HepG2 (cell line): ENCODE measurements around the gene CPEB3. TPM values are rescaled to one million over a fixed set of nuclear protein-coding genes. Genes with fewer than 3 reads are reported as not detected.

Experiments used
- ATAC-seq: fragments of 200-7000 bp; cut with Tn5 transposase; 3 replicates; pipeline ENCODE4 v1.9.1; 2020; ENCODE audit warnings: mild to moderate bottlenecking, moderate library complexity
- BruUV-seq: library from RNA; stranded (reverse); fragments of 400-500 nt; replicated peaks from 2 replicates; lab custom pipeline; 2021; lab: Mats Ljungman, UMichigan
- CTCF ChIA-PET: fragments of 300-600 bp; formaldehyde crosslinking; extraction: SDS; loops from one replicate; lab custom pipeline; 2021; ENCODE audit warnings: low total read pairs, inconsistent platforms, low intra/inter-chr PET ratio; lab: Yijun Ruan, JAX
- POLR2A ChIA-PET: fragments of 350-600 bp; sonication (Branson Sonifier 250); formaldehyde crosslinking; loops from one replicate; lab custom pipeline; 2020; ENCODE audit warnings: antibody characterized with exemption, inconsistent platforms; lab: Yijun Ruan, JAX
- DNase-seq: peaks from one replicate; pipeline ENCODE4 v3.0.0-alpha.2; 2015; ENCODE audit warnings: low spot score
- FAIRE-seq: peaks from 3 replicates; lab custom pipeline; 2011; peaks lifted over from hg19 to GRCh38; lab: Jason Lieb, UNC
- H2AFZ ChIP-seq: one replicate; pipeline ENCODE4 v1.6.1; 2011; ENCODE audit warnings: low read length, inconsistent platforms
- H3K27ac ChIP-seq: fragments of 300-600 bp; 3 replicates; pipeline ENCODE4 v1.8.0; 2011; ENCODE audit warnings: mixed run types, mild to moderate bottlenecking, mixed read lengths, low read length, inconsistent platforms; ENCODE audit not compliant: insufficient read depth; ENCODE audit errors: extremely low read length
- H3K27me3 ChIP-seq, 2 experiments: fragments of 200-600 bp in 1 of 2; 2 replicates in 1 of 2; 3 replicates in 1 of 2; pipeline versions ENCODE4 v1.6.0 to v1.8.0; 2011; ENCODE audit warnings: low read length in 2 of 2, mild to moderate bottlenecking in 2 of 2, moderate library complexity in 2 of 2, inconsistent platforms in 1 of 2; ENCODE audit not compliant: insufficient read depth in 2 of 2, control insufficient read depth in 1 of 2
- H3K36me3 ChIP-seq, 2 experiments: fragments of 200-600 bp in 1 of 2; replicated peaks in 1 of 2; 2 replicates in 1 of 2; 3 replicates in 1 of 2; pipeline versions ENCODE4 v1.5.1 to v1.8.0; 2011; ENCODE audit warnings: low read length in 2 of 2, inconsistent platforms in 1 of 2; ENCODE audit not compliant: insufficient read depth in 2 of 2, control insufficient read depth in 1 of 2
- H3K4me1 ChIP-seq: 2 replicates; pipeline ENCODE4 v1.5.1; 2012; ENCODE audit warnings: low read length, inconsistent platforms; ENCODE audit not compliant: insufficient read depth
- H3K4me2 ChIP-seq: 2 replicates; pipeline ENCODE4 v1.6.0; 2011; ENCODE audit warnings: low read depth, low read length, inconsistent platforms
- H3K4me3 ChIP-seq, 3 experiments: fragments of 200-600 bp in 1 of 3; sonication (generic), shearing (Covaris generic) in 1 of 3; replicated peaks in 1 of 3; 2 replicates each; pipeline ENCODE4 v1.5.1; 2011 to 2016; ENCODE audit warnings: low read length in 3 of 3, inconsistent platforms in 2 of 3, low read depth in 2 of 3, mild to moderate bottlenecking in 2 of 3, control low read depth in 1 of 3, mixed read lengths in 1 of 3; ENCODE audit not compliant: insufficient read depth in 1 of 3
- H3K79me2 ChIP-seq: one replicate; pipeline ENCODE4 v1.6.1; 2011; ENCODE audit warnings: low read length, inconsistent platforms; ENCODE audit not compliant: insufficient read depth
- H3K9ac ChIP-seq: 2 replicates; pipeline ENCODE4 v1.6.0; 2011; ENCODE audit warnings: mild to moderate bottlenecking, low read depth, low read length, inconsistent platforms; ENCODE audit not compliant: insufficient read depth
- H3K9me3 ChIP-seq: 2 replicates; pipeline ENCODE4 v1.5.1; 2012; ENCODE audit warnings: mild to moderate bottlenecking, low read length
- H4K20me1 ChIP-seq: 2 replicates; pipeline ENCODE4 v1.6.0; 2011; ENCODE audit warnings: inconsistent platforms, mild to moderate bottlenecking, low read length, moderate library complexity; ENCODE audit not compliant: insufficient read depth
- KDM4B ChIP-seq: sonication (generic); formaldehyde crosslinking; IDR thresholded peaks from 2 replicates; pipeline ENCODE4 v1.4.0; 2020; ENCODE audit warnings: missing genetic modification reagents
- KLF13 ChIP-seq: sonication (generic); formaldehyde crosslinking; IDR thresholded peaks from 2 replicates; pipeline ENCODE4 v1.4.0; 2020; ENCODE audit warnings: mild to moderate bottlenecking, missing genetic modification reagents
- MEIS2 ChIP-seq: sonication (generic); formaldehyde crosslinking; IDR thresholded peaks from 2 replicates; pipeline ENCODE4 v1.9.0; 2021; ENCODE audit warnings: mild to moderate bottlenecking, missing genetic modification reagents
- PAWR ChIP-seq: sonication (generic); formaldehyde crosslinking; IDR thresholded peaks from 2 replicates; pipeline ENCODE4 v1.4.0; 2020; ENCODE audit warnings: missing genetic modification reagents, mild to moderate bottlenecking, borderline replicate concordance
- RBAK ChIP-seq: sonication (generic); formaldehyde crosslinking; IDR thresholded peaks from 2 replicates; pipeline ENCODE4 v1.5.1; 2020; ENCODE audit warnings: mild to moderate bottlenecking, missing genetic modification reagents
- ZFP36 ChIP-seq: fragments of 150-350 bp; IDR thresholded peaks from 2 replicates; pipeline ENCODE4 v1.6.1; 2018; ENCODE audit warnings: borderline replicate concordance, low read length, low read depth; ENCODE audit not compliant: partially characterized antibody
- ZIK1 ChIP-seq: sonication (generic); formaldehyde crosslinking; IDR thresholded peaks from 2 replicates; pipeline ENCODE4 v1.5.0; 2020; ENCODE audit warnings: mild to moderate bottlenecking, low read depth, missing genetic modification reagents, borderline replicate concordance
- ZNF230 ChIP-seq: sonication (generic); formaldehyde crosslinking; IDR thresholded peaks from 2 replicates; pipeline ENCODE4 v1.4.0; 2020; ENCODE audit warnings: mild to moderate bottlenecking, missing genetic modification reagents
- ZNF709 ChIP-seq: sonication (generic); formaldehyde crosslinking; IDR thresholded peaks from 2 replicates; pipeline ENCODE4 v1.5.0; 2020; ENCODE audit warnings: mild to moderate bottlenecking, missing genetic modification reagents
- WGBS: methylation state at CpG from one replicate; pipeline ENCODE4 v1.1.6; 2017; ENCODE audit warnings: low lambda C conversion rate; 5-methylcytosine and 5-hydroxymethylcytosine counted together
- in situ Hi-C: cut with HindIII; loops from 2 replicates; pipeline ENCODE4 v1.10.0; 2017; ENCODE audit warnings: low pct_unique_long_range_greater_than_20kb; ENCODE audit not compliant: extremely low pct_ligation_motif_present
- intact Hi-C: fragments of 100-400 bp; cut with micrococcal nuclease; formaldehyde crosslinking; loops from one replicate; pipeline ENCODE4 v1.10.0; 2022; ENCODE audit not compliant: unreplicated experiment
- polyA plus RNA-seq, 8 experiments: library from polyadenylated mRNA; depleted of rRNA in 3 of 8; stranded (reverse) in 7 of 8; unstranded in 1 of 8; fragments of >200 nt; fragmentation: Illumina TruSeq in 4 of 8; extraction: Trizol in 4 of 8; gene quantifications; 2 replicates each; pipeline versions ENCODE4 v1.2.1 to v1.2.3, GENCODE V29; 2011 to 2016; ENCODE audit warnings: low read depth in 4 of 8, missing spikeins in 1 of 8, mixed read lengths in 1 of 8; ENCODE audit not compliant: insufficient read depth in 1 of 8
- total RNA-seq, 5 experiments: library from RNA; depleted of rRNA; stranded (reverse); fragments of >200 nt; fragmentation: Illumina TruSeq; extraction: Trizol; gene quantifications; 2 replicates each; pipeline ENCODE4 v1.2.3, GENCODE V29; 2016; ENCODE audit warnings: low read depth in 1 of 5
- TF ChIP-seq, protein P1 (sequence below): sonication (generic); formaldehyde crosslinking; IDR thresholded peaks from 2 replicates; pipeline ENCODE4 v1.4.0; 2020; ENCODE audit warnings: missing genetic modification reagents
- TF ChIP-seq, protein P2 (sequence below): sonication (generic); formaldehyde crosslinking; IDR thresholded peaks from 2 replicates; pipeline ENCODE4 v1.8.1; 2022; ENCODE audit warnings: low read depth, mild to moderate bottlenecking, missing genetic modification reagents
- TF ChIP-seq, protein P3 (sequence below), 2 experiments: sonication (generic) in 1 of 2; formaldehyde crosslinking in 1 of 2; IDR thresholded peaks; 2 replicates each; pipeline versions ENCODE4 v1.6.1 to v1.9.0; 2014 to 2022; ENCODE audit warnings: antibody characterized with exemption in 1 of 2, borderline replicate concordance in 1 of 2, inconsistent platforms in 1 of 2, low read depth in 1 of 2, missing genetic modification reagents in 1 of 2

Gene CPEB3
- total and polyA plus RNA-seq, 2 of the 13 experiments (the other 11 are each of a cell fraction or from before 2014, with no cell fraction given) = 0.66 to 0.70 TPM

DNA sequence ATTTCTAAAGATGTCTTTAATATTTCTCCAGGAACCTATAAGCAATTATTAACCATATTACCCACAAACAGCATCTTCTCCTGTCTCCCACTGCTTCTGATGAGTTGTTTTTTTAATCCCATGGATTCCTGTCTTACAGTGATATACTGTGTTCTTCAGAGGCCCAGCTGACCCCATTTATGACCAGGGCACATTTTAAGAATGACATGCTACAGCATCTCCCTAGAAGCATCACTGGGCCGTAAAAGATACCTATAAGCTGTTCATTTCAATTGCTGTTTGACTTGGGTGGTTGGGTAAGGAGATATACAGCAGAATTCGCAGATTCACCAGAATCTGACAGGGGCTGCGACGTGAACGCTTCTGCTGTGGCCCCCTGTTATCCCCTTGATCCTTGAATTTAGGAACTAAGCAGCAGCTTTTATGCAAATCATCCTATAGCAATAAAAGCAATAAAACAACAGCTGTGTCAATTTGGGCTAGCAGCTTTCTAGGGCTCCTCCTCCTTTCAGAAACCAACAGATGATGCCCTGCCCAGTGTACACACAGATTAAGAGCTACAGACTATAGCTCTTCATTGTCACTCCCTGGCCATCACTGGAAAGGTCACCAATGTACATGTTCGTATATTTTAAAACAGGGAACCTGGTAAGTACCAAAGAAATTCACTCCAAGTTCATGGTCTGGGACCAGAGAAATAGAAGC, 86.8 kb downstream of the CPEB3 start:
- no peak overlapping the region for H3K4me2 ChIP-seq
- CTCF ChIA-PET = no interaction called here
- TF ChIP-seq ZFP36 = no peak
- TF ChIP-seq ZNF230 = no peak
- TF ChIP-seq, protein P1, sequence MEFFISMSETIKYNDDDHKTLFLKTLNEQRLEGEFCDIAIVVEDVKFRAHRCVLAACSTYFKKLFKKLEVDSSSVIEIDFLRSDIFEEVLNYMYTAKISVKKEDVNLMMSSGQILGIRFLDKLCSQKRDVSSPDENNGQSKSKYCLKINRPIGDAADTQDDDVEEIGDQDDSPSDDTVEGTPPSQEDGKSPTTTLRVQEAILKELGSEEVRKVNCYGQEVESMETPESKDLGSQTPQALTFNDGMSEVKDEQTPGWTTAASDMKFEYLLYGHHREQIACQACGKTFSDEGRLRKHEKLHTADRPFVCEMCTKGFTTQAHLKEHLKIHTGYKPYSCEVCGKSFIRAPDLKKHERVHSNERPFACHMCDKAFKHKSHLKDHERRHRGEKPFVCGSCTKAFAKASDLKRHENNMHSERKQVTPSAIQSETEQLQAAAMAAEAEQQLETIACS (CRISPR knock-in tag) = no peak
- TF ChIP-seq, protein P2, sequence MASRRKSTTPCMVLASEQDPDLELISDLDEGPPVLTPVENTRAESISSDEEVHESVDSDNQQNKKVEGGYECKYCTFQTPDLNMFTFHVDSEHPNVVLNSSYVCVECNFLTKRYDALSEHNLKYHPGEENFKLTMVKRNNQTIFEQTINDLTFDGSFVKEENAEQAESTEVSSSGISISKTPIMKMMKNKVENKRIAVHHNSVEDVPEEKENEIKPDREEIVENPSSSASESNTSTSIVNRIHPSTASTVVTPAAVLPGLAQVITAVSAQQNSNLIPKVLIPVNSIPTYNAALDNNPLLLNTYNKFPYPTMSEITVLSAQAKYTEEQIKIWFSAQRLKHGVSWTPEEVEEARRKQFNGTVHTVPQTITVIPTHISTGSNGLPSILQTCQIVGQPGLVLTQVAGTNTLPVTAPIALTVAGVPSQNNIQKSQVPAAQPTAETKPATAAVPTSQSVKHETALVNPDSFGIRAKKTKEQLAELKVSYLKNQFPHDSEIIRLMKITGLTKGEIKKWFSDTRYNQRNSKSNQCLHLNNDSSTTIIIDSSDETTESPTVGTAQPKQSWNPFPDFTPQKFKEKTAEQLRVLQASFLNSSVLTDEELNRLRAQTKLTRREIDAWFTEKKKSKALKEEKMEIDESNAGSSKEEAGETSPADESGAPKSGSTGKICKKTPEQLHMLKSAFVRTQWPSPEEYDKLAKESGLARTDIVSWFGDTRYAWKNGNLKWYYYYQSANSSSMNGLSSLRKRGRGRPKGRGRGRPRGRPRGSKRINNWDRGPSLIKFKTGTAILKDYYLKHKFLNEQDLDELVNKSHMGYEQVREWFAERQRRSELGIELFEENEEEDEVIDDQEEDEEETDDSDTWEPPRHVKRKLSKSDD (CRISPR knock-in tag) = no peak
- TF ChIP-seq KDM4B (CRISPR knock-in tag) = no peak
- TF ChIP-seq RBAK (CRISPR knock-in tag) = no peak
- TF ChIP-seq, protein P3, sequence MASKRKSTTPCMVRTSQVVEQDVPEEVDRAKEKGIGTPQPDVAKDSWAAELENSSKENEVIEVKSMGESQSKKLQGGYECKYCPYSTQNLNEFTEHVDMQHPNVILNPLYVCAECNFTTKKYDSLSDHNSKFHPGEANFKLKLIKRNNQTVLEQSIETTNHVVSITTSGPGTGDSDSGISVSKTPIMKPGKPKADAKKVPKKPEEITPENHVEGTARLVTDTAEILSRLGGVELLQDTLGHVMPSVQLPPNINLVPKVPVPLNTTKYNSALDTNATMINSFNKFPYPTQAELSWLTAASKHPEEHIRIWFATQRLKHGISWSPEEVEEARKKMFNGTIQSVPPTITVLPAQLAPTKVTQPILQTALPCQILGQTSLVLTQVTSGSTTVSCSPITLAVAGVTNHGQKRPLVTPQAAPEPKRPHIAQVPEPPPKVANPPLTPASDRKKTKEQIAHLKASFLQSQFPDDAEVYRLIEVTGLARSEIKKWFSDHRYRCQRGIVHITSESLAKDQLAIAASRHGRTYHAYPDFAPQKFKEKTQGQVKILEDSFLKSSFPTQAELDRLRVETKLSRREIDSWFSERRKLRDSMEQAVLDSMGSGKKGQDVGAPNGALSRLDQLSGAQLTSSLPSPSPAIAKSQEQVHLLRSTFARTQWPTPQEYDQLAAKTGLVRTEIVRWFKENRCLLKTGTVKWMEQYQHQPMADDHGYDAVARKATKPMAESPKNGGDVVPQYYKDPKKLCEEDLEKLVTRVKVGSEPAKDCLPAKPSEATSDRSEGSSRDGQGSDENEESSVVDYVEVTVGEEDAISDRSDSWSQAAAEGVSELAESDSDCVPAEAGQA (IDR thresholded peaks at IDR 0.05; ENCODE audit: low read depth) = no peak
- TF ChIP-seq, protein P3 (CRISPR knock-in tag; IDR thresholded peaks at IDR 0.05; ENCODE audit: borderline replicate concordance) = no peak
- no peak for TF ChIP-seq MEIS2 (CRISPR knock-in tag)
- TF ChIP-seq ZIK1 (CRISPR knock-in tag) = no peak
- TF ChIP-seq KLF13 (CRISPR knock-in tag) = no peak
- TF ChIP-seq PAWR = no peak
- TF ChIP-seq ZNF709 (CRISPR knock-in tag) = no peak
- TF ChIP-seq, all 625 proteins: peak for 0
- no TSS peak for BruUV-seq
- FAIRE-seq (no peak), DNase-seq (no peak), ATAC-seq (no peak)
- intact Hi-C loops (no loop called here), in situ Hi-C loops (no loop called here)
- POLR2A ChIA-PET = no interaction called here
- Histone ChIP-seq H3K9me3 (no peaks in the 10 kb centered on the region), H3K27ac (no peak overlapping the region), H3K36me3 (no peaks in the 10 kb centered on the region; a peak in 1 of 5 replicates), H2AFZ (no peak overlapping the region), H3K9ac (no peak overlapping the region), H4K20me1 (no peaks in the 10 kb centered on the region), H3K4me3 (no peak overlapping the region), H3K4me1 (no peaks in the 10 kb centered on the region), H3K27me3 (no peaks in the 10 kb centered on the region; a peak in 1 of 5 replicates), H3K79me2 (no peaks in the 10 kb centered on the region)
- 93% methylated on average over 6 of the region's 6 CpGs for WGBS
